Stimulated activated CD4-positive, alpha-beta T cell treated with anti-CD3 and anti-CD28 coated beads, Interleukin-12 subunit alpha, Interleukin-12 subunit beta, amount 100 ng/mL, for 48 hours (primary cell): Measurements from ENCODE around the gene TLR3.
A peak's percentile ranks its signal among the peaks of the same experiment; 100 is the strongest.
"Not testable (repeated sequence)": the region's sequence is repeated elsewhere in the genome, so short reads cannot be mapped to it uniquely, and the experiment has no call there.

Experiments used
- DNase-seq, 3 donors: peaks; one replicate each; pipeline ENCODE4 v3.0.0-alpha.2; 2020; ENCODE audit warnings: low read depth in 2 of 3, low spot score in 1 of 3

Gene TLR3

GRCh38 chr4:186047501-186047900, 21.5 kb upstream of the TLR3 start:
- DNase-seq, result not testable (repeated sequence)

DNA sequence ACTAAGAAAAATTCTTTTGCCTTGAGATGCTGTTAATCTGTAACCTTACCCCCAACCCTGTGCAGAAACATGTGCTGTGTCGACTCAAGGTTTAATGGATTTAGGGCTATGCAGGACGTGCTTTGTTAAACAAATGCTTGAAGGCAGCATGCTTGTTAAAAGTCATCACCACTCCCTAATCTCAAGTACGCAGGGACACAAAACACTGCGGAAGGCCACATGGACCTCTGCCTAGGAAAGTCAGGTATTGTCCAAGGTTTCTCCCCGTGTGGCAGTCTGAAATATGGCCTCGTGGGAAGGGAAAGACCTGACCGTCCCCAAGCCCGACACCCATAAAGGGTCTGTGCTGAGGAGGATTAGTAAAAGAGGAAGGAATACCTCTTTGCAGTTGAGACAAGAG, 18.8 kb upstream of the TLR3 start:
- DNase-seq, result not testable (repeated sequence)

DNA sequence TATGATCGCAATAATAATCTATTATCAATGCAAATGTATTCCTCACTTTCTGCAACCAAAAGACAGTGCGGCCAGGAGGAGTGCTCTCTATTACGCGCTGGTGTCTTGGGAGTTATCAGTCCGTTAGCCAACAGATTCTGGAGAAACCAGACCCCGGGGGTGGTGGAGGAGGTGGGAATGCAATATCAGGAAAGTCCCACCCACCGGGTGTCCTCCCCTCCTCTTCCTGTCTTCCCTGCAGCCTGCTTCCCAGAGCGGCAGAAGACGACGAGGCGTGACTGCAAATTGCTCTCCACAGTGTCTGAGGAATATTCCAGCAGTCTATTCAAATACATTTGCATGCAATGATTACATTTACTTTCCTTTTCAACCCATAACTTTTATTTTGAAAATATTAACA, 17.9 kb upstream of the TLR3 start:
- DNase-seq, result no peak

DNA sequence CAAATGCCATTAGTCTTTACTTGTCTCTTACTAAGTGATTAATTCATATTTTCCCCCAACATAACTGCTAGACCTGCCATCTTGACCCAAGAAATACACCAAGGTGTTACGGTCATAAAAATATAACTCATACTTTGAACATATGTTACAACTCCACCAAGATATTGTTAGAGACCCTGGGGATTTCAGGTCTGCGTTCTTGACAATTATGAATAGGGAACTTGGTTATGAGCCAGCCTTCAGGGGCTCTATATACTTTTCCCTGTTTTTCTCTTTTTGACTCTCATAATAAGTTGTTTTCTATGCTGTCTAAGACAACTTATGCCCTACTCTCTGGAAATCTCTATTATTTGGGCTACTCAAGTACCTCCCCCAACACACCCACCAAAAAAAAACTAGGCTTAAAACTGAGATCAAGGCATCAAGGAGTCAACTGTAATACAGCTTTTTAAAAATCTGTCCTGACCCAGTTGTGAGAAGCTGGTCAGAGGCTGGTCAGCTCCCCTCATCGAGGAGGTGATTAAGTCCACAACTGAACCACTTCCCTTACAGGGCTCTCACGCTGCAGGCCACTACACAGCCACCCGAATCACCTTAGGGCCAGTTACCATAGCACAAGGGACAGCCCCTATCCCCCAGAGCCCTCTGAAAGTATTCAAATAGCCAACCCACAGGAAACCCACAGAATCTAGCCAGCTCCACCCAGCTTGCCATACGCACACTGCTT, 10.5 kb upstream of the TLR3 start:
- DNase-seq, result no peak

GRCh38 chr4:186058980-186059316, 10.0 kb upstream of the TLR3 start:
- DNase-seq, result no peak

DNA sequence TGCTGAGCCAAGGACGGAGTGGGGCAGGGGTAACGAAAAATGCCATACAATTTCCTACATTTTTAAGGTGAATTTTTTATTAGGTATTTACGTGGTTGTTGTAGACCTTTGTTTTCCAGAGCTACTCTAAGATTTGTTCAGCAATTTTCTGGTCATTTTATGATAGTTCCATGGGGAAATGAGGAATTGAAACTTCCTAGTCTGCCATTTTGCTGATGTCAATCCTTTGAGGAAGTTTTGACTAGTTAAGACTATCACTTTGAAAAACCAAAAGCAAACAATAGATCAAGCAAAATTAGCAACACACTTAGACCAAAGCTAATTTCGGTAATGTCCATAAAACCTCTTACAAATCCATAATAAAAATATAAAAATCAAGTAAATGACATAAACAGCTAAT, 7.0 kb upstream of the TLR3 start:
- no peak for DNase-seq

DNA sequence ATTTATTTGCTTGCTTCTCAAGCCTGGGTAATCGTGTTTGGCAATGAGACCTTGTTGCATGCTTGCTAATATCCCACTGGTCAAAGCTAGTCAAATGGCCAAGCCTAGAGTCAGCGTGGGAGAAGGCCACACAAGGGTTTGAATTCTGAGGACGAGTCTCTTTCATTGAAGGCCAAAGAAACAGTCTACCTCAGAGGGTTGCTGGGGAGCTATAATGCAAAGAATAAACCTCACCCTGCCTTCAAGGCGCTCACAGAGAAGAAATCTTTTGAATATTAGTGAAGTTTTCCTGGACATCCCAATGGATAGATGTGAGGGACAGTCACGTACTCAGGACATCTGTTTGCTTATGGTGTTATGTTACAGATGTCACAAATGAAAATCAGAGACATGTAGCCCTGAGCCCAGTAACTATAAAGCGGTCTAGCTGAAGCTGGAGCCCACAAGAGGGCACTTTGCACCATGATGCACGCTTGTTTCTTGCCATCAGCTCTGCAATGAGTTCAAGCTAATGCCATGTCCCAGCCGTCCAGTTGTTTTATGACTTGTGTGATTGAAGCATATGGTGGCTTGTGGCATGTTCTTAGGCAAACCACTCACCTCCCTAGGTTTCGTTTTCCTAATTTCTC, 1.1 kb upstream of the TLR3 start:
- peak in 2 of 3 donors; percentile 2 to 10 for DNase-seq

GRCh38 chr4:186069729-186070128, 773 bp downstream of the TLR3 start:
- DNase-seq, result no peak

DNA sequence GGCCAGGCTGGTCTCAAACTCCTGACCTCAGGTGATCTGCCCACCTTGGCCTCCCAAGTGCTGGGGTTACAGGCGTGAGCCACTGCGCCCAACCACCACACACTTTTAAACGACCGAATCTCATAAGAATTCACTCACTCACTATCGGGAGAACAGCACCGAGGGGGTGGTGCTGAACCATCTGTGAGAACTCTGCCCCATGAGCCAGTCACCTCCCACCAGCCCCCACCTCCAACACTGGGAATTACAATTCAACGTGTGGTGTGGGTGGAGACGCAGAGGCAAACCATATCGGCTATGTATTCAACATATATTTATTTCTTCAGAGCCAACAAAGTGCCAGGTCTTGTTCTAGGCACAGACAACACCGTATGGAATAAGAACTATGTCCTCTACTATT, 3.6 kb downstream of the TLR3 start:
- DNase-seq, result no peak

- no peak for DNase-seq
Measured at GRCh38 chr4:186074189-186074588, 5.2 kb downstream of the TLR3 start.

GRCh38 chr4:186078981-186079638, 10.2 kb downstream of the TLR3 start:
- DNase-seq, result no peak

GRCh38 chr4:186079694-186080093, 10.7 kb downstream of the TLR3 start:
- no peak for DNase-seq

DNA sequence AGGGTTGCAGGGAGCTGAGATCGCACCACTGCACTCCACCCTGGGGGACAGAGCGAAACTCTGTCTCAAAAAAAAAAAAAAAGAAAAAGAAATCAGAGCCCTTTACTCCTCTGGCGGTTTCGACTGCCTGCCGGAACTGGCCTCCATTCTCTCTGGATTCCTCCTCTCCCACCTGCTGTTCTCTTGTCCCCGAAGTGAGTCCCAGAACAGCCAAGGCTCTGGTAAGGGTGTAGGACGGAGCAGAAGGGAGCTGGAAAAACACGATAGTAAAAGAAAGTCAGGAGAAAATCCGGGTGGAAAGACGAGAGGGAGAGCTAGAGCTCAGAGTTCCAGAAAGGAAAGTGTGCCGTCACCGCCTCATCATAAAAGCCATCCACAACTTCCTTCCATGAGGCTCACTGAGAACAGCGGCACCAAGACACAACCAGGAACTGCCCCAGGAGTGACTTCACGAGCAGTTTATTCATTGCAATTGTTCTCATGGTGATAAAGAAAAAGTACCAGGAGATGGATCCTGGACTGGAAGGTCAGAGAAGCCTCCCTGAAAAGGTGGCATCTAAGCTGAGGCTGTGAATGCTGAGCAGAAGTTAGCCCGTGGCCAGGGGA, 12.3 kb downstream of the TLR3 start:
- DNase-seq, result no peak

DNA sequence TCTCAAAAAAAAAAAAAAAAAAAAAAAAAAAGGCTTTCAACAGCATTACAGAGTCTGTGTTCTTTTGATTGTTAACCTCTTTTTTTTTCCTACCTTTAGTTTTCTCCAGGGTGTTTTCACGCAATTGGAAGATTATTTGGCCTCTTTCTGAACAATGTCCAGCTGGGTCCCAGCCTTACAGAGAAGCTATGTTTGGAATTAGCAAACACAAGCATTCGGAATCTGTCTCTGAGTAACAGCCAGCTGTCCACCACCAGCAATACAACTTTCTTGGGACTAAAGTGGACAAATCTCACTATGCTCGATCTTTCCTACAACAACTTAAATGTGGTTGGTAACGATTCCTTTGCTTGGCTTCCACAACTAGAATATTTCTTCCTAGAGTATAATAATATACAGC, 13.3 kb downstream of the TLR3 start:
- no peak for DNase-seq

GRCh38 chr4:186088523-186088922, 19.6 kb downstream of the TLR3 start:
- DNase-seq, result no peak

- DNase-seq, result no peak
Measured at GRCh38 chr4:186092296-186092695, 23.3 kb downstream of the TLR3 start.

DNA sequence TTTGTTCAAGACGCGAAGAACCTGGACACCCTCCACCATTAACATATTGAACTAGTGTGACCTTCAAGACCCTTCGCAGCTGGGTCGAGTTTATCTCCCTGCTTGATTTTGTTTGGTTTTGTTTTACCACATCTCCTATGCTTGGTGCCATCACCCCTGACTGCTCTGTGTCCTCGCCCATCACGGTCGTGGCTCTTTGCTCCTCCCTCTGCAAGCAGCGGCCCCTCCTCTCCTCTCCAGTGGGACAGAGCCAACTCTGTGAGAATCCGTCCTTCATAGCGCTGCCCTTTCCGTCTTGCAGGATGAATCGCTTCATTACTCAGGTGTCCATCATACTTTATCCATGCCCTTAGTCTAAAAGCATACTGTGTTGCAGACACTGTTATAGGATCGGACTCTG, 26.4 kb downstream of the TLR3 start:
- DNase-seq, result no peak

- DNase-seq, result no peak
Measured at GRCh38 chr4:186096681-186097165, 27.8 kb downstream of the TLR3 start.

- no peak for DNase-seq
Measured at GRCh38 chr4:186097386-186097785, 28.4 kb downstream of the TLR3 start.

DNA sequence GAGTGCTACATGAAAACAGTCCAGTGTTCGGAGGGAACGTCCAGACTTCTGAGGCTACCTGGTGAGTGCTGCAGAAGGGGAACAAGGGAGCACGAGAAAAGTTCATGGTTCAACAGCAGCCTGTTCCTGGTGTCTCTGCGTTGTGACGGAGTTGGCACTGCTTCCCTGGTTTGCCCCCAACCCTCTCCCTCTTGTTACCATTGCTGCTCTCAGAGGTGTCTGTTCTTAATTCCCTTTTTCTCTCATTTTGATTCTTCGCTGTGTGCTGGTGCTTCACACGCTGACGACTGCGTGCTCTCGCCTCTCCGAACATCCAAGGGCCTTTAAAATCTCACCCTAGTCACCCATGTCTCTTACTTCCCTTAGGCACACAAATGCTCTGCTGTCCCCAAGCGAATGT, 34.0 kb downstream of the TLR3 start:
- DNase-seq, result no peak

- DNase-seq, result peak in 2 of 3 donors; percentile 5 to 41
Measured at GRCh38 chr4:186104114-186104889, 35.3 kb downstream of the TLR3 start, which contains the start of gene FAM149A. Gene FAM149A, plus strand, starts transcription at chr4:186104704.
